HG03442 (cell line): ENCODE results near the gene NR3C1.

Experiments used
- ATAC-seq: cut with Tn5 transposase; IDR thresholded peaks from one replicate; pipeline ENCODE4 v1.9.1; 2021; ENCODE audit warnings: mild to moderate bottlenecking, moderate library complexity; ENCODE audit not compliant: unreplicated experiment

NR3C1 gene

DNA sequence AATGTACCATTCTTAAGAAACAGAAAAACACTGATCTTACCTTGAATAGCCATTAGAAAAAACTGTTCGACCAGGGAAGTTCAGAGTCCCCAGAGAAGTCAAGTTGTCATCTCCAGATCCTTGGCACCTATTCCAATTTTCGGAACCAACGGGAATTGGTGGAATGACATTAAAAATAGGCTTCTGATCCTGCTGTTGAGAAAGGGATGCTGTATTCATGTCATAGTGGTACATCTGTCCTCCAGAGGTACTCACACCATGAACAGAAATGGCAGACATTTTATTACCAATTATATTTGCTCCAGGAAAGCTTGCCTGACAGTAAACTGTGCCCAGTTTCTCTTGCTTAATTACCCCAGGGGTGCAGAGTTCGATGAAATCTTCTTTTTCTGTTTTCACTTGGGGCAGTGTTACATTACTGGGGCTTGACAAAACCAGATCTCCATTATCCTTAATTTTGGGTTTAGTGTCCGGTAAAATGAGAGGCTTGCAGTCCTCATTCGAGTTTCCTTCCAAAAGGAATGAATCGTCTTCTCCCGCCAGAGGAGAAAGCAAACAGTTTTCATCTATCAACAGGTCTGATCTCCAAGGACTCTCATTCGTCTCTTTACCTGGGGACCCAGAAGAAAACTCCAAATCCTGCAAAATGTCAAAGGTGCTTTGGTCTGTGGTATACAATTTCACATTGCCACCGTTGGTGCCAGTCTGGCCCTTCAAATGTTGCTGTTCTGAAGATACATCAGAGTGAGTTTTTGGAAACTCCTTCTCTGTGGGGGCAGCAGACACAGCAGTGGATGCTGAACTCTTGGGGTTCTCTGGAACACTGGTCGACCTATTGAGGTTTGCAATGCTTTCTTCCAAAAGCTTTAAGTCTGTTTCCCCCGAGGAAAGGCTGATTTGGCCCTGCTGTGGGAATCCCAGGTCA lies 3.6 kb downstream of the NR3C1 start:
- ATAC-seq, result no peak

DNA sequence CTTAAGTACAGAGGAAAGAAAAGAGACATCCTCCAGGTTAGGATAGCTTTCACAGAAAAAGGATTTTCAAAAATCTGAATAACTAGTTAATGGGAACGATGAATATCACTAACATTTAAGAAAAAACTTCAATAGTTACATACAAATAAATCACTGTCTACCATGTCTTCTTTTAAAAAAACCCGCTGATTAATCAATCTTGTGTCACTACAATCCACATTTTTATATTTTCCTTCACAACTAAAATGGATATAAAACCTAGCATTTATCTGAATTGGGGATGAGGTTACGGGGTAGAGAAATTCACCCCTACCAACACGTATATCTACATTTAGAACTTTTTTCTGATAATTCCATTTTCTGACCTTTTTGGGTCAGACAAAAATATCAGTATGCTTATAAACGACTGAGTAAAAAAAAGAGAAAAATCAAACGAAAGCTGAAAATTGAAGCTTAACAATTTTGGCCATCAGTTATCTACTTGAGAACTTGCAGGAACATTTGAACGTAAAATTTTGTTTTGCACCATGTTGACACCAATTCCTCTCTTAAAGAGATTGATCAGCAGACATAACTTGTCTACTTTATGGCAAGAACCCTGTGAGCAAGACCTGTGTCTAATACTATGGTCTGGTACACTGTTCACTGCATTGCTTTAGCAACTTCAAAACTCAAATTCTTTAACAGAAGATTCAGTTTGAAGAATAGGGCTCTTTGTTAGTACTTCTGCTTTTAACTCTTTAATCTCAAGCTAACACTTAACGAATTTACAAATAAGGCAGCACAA lies 4.8 kb downstream of the NR3C1 start:
- no peak for ATAC-seq

DNA sequence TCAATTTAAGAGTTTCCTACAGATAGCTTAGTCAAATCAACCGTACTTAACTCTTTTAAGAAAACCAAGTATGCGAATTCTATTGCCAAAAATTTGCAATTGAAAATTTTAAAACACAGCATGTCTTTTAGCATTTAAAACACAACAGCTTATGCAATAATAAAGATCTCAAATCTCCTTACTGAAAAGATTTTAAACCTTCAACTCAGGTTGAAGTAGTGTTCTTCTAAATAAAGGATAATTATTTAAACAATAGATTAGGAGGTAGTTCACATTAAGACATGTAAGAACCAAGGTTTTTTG lies 5.5 kb downstream of the NR3C1 start:
- ATAC-seq, result no peak

DNA sequence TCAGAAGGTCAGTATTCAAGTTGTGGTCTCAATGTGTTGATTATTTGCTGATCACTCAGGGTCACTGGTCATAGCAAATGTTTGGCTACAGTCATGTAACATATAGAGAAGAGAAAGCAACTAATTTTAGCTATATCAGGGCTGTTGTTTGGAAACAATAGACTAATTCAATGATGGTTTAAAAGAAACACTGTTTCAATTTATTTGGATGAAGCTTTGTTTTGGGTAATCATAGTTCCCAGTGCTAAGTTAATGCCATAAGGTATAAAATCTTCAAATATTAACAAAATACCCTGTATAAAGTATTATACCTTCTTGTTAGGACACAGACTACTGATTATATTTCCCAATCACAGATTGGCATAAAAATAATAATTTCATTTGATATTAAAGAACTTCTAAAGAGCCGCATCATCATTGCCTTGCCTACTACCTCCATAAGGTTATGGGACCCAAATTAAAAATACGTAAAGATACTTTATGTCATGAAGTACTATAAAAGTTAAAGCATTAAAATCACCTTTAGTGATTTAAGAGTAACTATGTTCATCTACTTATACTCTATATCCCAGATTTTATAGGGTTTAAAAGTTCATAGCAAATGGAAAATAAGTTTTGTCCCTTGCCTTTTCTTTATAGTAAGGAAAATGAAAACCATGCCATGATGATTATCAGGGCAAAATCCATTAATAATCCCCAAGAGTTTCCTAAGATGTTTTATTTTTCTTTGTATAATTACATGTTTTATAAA lies 6.0 kb downstream of the NR3C1 start:
- no peak for ATAC-seq

DNA sequence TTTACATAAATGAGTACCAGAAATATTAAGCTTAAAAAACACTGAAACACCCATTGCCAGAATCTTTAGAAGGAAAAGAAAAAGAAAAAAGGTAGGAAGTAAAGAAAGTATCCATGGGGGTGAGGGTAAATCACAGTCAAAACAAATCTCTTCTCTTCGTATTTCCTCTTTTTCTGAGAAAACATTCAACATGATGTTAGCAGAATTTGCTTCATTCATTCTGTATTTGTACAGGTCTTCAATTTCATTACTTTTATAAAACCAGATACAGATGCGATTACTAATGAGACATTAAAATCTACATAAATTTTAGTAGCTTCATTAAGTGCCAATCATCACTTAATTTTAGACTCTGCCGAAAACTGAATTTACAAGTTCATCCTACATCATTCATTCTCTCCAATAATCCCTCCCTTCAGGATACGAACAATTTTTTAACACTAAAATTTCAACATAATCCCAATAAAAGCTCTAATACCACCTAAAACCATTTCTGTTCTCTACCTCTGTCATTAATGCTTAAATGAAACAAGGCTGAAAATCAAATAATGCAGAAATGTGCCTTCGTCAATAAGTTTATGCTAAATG lies 7.0 kb downstream of the NR3C1 start:
- no peak for ATAC-seq

DNA sequence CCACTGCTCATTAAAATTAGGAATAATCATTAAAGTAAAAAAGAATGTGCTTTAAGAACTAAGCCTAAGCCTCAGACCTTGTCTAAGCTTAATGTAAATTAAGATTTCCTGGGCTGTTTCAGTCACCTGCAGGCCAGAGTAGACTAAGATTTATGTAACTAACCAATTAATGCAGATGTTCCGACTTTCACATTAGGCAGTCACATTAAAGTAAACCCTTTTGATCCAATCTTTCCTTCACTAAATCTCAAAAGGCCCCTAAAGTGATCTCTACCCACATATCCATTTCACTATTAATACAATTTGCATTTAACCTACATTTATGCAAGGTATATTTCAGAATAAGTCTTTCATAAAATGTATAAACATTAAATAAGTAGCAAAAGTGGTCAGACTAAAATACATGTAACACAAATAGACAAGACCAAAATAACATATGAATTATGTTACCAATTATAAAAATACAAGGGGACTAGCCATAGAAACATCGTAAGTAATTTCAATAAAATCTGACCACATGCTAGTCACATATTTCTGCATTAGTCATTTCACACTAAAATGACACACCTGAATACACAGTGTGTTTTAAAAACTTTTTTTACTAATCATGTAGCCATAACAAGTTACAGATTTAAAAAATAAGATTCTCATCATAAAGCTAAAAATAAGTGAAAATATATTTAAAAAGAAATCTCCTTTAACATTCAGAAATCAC lies 7.7 kb downstream of the NR3C1 start:
- ATAC-seq, result peak; percentile 48

DNA sequence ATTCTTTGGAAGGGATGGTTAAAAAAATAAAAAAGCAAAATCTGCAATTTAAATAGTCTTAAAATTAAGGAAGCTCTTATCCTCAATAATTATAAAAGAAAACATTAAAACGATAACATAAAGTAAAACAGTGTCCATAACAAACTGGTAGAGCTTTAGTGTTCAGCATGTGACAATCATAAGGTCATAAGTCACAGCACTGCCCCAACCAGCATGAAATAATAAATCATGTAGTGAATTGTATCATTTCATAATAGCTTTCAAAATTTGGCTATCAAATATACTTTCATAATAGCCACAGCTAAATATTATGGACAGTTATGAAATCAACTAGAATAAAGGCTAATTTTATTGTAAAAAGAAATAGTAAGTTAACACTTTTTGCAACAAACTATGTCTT lies 10.0 kb downstream of the NR3C1 start:
- ATAC-seq, result no peak

DNA sequence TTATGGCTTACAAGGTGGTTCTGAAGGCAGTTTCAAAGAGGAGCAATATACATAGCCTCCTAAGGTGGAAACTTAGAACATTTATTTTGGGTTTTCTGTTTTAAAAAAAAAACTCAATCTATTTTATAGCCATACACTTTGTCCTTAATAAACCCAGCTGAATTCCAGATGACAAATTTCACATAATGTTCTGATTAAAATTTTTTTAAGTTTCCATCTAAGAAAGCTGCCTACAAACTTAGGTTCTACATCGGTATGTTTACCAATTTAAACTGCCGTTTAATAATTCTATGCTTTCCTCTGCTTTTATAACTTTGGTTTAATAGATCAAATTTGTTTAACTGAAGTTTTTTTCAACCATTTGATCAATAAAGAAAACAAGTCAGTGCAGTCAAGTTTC lies 12.5 kb downstream of the NR3C1 start:
- ATAC-seq, result no peak

DNA sequence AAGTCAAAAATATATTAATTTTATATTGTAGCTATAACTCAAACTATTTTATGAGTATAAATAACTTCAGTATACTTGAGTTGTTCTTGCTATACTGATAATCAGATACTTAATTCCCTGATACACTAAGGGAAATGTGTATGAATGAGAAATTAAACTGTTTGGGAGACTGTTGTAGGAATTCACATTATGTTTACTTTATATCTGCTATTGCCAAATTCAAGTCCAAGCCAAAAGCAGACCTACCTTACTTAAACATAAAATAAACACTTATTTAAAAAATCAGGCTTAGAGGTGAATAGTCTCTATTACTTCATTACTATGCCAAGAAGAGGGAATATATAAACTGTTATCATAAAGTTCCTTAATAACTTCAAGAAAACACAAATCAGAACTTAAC lies 13.2 kb downstream of the NR3C1 start:
- ATAC-seq, result no peak

DNA sequence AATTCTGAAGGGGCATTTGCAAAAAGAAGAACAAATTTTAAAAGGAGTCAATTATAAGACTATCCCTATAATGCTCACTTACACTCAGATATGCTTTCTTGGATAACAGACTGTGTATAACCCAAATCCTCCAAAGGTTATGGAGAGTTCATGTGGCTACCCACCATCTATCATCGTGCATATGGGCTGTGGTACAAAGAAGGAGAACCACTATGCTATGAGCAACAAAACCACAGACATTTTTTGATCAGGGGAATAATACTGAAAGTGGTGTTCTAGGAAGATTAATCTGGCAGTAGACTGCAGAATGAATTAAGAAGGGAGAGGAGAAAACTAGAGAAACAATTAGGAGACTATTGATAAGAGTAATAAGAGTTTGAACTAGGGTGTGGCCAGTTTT lies 16.8 kb downstream of the NR3C1 start:
- ATAC-seq, result no peak

DNA sequence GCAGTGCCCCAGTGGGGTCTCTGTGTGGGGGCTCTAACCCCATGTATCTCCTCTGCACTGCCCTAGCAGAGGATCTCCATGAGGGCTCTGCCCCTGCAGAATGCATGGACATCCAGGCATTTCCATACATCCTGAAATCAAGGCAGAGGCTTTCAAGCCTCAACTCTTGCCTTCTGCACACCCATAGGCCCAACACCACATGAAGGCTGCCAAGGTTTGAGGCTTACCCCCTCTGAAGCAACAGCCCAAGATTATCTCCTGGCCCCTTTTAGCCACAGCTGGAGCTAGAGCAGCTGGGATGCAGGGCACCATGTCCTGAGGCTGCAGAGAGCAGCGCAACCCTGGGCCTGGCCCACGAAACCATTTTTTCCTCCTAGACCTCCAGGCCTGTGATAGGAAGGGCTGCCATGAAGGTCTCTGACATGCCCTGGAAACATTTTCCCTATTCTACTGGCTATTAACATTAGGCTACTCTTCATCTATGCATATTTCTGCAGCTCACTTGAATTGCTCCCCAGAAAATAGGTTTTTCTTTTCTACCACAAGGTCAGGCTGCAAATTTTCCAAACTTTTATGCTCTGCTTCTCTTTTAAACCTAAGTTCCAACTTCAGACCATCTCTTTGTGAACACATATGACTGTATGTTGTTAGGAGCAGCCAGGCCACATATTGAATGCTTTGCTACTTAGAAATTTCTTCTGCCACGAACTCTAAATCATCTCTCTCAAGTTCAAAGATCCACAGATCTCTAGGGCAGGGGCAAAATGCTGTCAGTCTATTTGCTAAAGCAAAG lies 18.4 kb downstream of the NR3C1 start:
- ATAC-seq, result no peak

DNA sequence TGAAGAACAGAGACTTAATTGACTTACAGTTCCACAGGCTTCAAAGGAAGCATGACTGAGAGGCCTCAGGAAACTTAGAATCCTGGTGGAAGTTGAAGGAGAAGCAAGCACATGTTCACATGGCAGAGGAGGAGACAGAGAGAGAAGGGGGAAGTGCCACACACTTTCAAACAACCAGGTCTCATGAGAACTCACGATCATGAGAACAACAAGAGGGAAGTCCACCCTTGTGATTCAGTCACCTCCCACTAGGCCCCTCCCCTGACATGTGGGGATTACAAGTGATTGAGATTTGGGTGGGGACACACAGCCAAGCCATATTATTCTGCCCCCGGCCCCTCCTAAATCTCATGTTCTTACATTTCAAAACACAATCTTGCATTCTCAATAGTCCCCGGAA lies 19.5 kb downstream of the NR3C1 start:
- no peak for ATAC-seq

DNA sequence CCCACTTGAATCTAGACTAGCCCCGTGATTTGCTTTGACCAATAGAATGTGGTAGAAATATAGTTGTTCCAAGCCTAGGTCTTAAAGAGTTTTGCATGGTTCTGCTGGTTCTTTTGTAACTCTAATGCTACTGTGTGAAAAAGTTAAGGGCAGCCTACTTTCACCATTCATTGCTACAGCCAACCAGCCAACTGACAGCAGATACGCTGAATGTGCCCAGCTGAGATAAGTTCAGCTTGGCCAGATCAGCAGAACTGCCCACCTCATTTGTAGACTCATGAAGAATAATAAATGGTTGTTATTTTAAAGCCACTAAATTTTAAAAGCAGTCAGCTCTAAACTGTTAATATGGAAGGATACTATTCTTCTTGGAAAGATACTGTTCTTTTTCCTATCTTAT lies 23.9 kb downstream of the NR3C1 start:
- ATAC-seq, result no peak

DNA sequence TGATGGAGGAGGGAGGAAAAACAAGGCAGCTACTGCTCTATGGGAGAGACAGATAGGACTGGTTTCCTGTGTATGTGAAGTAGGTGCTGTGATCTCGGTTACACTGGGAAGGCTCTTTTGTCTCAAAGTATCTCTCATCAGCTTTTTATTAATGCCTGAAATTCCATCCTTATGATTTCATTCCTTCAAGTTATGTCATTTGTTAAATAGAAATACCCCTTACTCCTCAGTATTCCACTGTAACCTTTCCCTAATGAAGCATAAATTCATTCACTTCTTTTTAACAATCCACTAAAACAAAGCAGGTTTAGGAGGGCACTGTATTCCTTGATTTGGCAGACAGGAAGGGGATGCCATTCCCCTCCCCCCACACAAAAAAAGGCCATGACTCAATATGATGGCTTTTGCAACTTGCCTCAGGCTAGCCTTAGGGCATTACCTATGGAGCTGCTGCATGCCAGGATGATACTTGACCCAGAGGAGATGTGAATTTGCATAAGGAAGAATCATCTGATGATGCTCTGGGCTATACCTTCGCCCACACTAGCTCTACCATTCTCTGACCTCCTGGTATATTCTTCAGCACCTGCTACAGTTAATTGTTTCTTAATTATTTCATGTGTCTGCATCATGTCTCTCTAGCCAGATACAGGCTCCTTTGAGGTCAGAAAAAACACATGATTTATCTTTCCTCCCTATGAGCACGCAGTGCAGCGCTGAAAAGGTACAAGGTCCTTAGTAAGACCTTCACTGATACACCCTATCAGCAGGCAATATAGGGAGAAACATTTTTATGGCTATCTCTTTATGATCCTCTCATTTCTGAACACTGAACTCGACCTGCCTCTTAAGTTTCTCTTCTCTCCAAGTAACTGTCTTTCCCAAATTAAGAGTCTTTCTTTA lies 26.3 kb downstream of the NR3C1 start:
- ATAC-seq, result peak; percentile 41

DNA sequence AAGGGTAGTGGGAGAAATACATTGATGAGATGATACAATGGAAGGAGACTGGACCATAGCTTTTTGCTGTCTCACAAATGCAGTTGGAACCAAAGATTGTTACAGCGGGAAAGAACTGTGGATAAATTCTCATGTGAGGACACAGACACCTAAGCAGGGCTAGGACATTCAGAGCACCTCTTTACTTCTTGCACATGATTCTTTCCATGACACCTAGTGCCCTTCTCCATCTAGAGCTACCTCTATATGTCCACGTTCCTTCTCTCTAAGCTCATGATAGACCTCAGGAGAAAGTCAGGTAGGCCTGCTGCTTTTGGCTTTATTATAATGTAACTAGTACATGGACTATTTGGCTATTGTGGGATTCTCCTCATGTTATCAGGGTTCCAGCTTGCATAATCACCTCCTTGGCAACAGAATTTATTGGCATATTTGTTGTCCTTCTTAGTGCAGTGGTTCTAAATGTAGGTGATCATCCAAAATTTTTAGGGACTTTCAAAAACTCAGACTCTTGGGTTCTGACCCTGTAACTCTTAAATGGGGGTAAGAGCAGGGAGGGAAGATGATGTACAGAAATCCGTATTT lies 27.2 kb downstream of the NR3C1 start:
- no peak for ATAC-seq

DNA sequence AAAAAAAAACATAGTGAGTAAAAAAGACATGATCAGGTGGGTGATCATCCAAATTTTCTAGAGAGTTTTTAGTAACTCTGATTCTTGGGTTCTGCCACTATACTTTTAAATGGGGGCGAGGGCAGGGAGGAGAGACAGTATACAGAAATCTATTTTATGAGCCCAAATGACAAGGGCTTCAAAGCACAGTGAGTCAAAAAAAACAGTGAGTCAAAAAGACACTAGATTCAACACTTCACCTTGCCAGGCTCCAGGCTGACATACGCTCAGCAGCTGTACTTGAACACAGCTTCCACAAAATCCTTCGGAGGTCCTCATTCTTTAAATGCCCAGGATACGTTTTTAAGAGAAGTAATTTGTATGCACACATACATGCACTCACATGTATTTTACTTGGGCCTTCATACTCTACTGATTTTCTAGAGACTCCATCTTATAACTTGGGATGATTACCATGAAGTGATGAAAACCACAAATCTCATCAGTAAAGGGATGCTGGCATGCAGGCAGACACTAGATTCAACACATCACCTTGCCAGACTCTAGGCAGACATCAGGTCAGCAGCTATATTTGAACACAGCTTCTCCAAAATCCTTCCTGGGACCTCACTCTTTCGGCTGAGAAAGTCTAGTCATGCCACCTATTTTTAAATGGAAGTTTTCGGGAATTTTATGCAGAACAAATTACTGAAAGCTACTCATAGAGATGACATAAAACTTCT lies 28.8 kb downstream of the NR3C1 start:
- no peak for ATAC-seq

DNA sequence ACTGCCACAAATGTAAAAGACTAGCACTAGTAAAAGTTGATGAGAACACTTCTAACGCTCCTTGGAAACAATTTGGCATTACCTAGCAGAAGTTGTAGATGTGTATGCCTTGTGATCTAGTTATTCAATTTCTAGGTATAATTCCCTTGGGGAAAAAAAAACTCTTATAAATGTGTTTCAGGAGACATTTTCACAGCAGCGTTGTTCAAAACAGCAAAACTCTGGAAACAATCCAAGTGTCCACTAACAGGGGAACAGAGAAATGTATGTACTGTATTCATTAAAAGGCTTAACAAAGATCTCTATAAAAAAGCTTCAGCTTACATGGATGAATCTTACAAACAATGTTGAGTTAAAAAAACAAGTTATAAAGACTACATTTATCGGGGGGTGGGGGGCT lies 30.4 kb downstream of the NR3C1 start:
- no peak for ATAC-seq
